ENCODE measurements around the gene RELN. TPM values are rescaled to one million over a fixed set of nuclear protein-coding genes. Genes with fewer than 3 reads are reported as not detected.

The RELN gene
- total RNA-seq, 4 donors from 2014 or later, result 2.2 to 8.6 (median 3.5) TPM

DNA sequence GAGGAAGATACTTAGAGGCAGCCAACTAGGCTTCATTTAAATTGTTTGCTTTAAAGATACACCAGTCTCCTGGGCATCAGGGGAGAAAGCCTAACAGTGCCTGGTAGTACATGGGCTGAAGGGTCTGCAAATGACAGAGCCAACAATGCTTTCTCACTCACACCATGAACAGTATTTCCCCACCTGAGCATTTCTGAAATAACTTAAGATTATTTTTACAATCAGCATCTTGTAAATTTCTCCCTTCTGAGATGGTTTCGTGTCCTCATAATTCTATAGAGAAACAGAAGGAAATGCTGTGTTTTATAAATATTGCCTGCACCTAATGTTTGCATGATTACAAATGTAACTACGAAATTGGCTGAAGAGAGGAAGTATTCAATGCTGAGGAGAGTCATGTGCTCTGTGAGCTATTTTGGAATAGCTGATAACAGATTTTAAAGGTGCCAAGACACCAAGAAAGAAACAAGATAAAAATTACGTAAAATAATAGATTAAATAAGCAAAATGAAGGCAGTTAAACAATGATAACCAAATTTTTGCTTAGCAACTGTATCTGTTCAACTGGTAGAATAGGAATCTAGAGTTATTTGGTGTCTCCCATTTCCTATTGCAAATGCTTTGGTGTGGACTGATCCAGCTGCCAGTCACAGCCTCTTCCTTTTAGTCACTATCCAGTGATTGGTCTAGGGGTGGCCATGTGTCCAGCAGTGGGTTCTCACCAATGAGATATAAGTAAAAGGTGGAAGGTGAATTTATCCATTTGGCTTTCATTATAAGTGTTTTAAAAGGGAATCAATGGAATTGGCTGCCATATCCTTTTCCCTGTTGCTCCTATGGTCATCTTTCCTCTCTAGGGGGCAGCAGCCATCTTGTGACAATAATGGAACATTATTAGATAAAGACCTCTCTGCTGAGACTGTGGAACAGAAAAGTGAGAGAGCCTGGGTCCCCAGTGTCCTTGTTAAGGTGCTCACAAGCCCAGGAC lies 375.5 kb downstream of the RELN start:
- Histone ChIP-seq H3K4me3 (no peak overlapping the region), H3K27me3 (peaks cover 4% of the 10 kb centered on the region), H3K27ac (no peak overlapping the region), H3K4me1 (no peaks in the 10 kb centered on the region), H3K36me3 (no peaks in the 10 kb centered on the region), H3K9me3 (no peaks in the 10 kb centered on the region)
- WGBS, 2 donors (ENCODE audit: low coverage in 1 of 2), result 26 to 31% methylated on average over 2 to 3 of the region's 3 CpGs
- ATAC-seq, result no peak
- no peak for TF ChIP-seq POLR2A (IDR thresholded peaks at IDR 0.05)
- TF ChIP-seq EP300 (IDR thresholded peaks at IDR 0.05), result no peak
- no peak for TF ChIP-seq POLR2AphosphoS5 (IDR thresholded peaks at IDR 0.05)
- TF ChIP-seq, protein P1, sequence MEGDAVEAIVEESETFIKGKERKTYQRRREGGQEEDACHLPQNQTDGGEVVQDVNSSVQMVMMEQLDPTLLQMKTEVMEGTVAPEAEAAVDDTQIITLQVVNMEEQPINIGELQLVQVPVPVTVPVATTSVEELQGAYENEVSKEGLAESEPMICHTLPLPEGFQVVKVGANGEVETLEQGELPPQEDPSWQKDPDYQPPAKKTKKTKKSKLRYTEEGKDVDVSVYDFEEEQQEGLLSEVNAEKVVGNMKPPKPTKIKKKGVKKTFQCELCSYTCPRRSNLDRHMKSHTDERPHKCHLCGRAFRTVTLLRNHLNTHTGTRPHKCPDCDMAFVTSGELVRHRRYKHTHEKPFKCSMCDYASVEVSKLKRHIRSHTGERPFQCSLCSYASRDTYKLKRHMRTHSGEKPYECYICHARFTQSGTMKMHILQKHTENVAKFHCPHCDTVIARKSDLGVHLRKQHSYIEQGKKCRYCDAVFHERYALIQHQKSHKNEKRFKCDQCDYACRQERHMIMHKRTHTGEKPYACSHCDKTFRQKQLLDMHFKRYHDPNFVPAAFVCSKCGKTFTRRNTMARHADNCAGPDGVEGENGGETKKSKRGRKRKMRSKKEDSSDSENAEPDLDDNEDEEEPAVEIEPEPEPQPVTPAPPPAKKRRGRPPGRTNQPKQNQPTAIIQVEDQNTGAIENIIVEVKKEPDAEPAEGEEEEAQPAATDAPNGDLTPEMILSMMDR (IDR thresholded peaks at IDR 0.05), result no peak

DNA sequence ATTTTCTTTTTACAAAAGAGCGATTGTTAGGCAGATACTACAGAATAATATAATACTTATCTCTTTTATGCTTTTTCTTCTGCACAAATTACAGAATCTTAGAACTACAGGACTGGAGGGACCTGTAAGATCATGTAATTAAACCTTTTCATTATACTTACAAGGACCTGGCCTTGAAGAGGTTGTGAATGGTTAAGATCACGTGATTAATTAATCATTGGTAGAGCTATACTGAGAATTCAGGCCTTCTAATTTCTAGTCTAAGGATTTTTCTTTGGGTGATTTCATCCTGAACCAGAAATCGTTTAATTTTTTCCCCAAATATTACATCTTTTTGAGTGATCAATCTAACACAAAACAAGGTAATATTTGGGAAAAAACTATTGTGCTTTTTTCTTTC lies 379.7 kb downstream of the RELN start:
- WGBS, 2 donors (ENCODE audit: low coverage in 1 of 2), result 66 to 80% methylated on average over 3 of the region's 3 CpGs
- ATAC-seq, result no peak
- no peaks in the 10 kb centered on the region for H3K27me3 ChIP-seq
- H3K36me3 ChIP-seq, result no peaks in the 10 kb centered on the region
- H3K4me1 ChIP-seq, result no peaks in the 10 kb centered on the region
- no peak overlapping the region for H3K27ac ChIP-seq
- H3K4me3 ChIP-seq, result no peak overlapping the region
- no peaks in the 10 kb centered on the region for H3K9me3 ChIP-seq
- TF ChIP-seq EP300 (IDR thresholded peaks at IDR 0.05), result no peak
- no peak for TF ChIP-seq POLR2A (IDR thresholded peaks at IDR 0.05)
- TF ChIP-seq POLR2AphosphoS5 (IDR thresholded peaks at IDR 0.05), result no peak
- TF ChIP-seq, protein P1 (IDR thresholded peaks at IDR 0.05), result no peak

DNA sequence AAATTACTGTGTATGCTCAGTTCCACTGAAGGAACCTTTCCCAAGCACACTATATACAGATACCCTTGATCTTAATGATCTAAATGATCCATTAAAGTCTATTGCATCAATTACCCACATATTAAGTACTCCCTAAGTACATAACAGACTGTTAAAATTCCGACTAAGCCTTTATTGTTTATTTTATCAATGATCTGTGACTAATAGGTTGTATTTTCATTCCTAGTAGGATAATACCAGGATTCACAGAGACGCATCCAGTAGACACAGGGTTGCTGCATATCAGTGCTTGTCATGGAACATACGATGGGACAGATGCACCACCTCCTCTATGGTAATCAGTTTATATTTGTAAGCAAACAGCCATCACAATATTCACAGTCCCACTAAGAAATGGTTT lies 383.8 kb downstream of the RELN start:
- 25 to 54% methylated on average over 3 of the region's 3 CpGs for WGBS, 2 donors (ENCODE audit: low coverage in 1 of 2)
- H3K27ac ChIP-seq, result no peak overlapping the region
- no peak overlapping the region for H3K4me3 ChIP-seq
- TF ChIP-seq EP300 (IDR thresholded peaks at IDR 0.05), result no peak
- no peak for TF ChIP-seq POLR2A (IDR thresholded peaks at IDR 0.05)
- no peak for TF ChIP-seq POLR2AphosphoS5 (IDR thresholded peaks at IDR 0.05)
- TF ChIP-seq, protein P1 (IDR thresholded peaks at IDR 0.05), result no peak
- H3K9me3 ChIP-seq, result no peaks in the 10 kb centered on the region
- H3K36me3 ChIP-seq, result no peaks in the 10 kb centered on the region
- H3K4me1 ChIP-seq, result no peaks in the 10 kb centered on the region
- no peak for ATAC-seq
- no peaks in the 10 kb centered on the region for H3K27me3 ChIP-seq

DNA sequence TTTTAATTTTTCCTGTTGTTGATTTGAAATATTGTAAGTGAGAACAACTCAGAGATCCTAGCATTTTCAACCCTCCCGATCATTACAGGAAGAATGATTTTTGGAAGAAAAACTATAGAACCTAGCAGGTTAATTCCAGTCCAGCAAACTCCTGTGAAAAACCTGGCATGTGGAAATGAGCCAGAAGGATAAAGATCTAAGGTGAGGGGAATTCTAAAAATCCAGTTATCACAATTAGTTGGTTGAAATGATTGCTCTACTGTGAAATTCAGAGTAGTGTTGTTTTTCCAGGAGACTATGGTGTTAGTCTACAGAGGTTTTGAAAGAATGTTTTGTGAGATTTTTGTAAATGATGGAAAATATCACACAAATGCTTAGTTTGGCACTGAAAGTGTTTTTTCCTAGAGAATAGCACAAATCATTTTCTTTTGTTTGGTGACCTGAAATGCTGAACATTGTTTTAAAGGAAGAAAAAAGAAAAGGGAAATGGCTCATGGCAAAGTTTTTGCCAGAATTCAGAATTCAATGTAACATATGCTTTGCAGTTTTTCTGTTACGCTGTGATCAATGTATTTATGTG lies 391.0 kb downstream of the RELN start:
- no peaks in the 10 kb centered on the region for H3K4me1 ChIP-seq
- H3K27me3 ChIP-seq, result peaks cover 12% of the 10 kb centered on the region
- no peak overlapping the region for H3K27ac ChIP-seq
- WGBS, 2 donors (ENCODE audit: low coverage in 1 of 2), result 74 to 75% methylated on average over 2 of the region's 2 CpGs
- ATAC-seq, result no peak
- H3K36me3 ChIP-seq, result no peaks in the 10 kb centered on the region
- H3K9me3 ChIP-seq, result no peaks in the 10 kb centered on the region
- no peak overlapping the region for H3K4me3 ChIP-seq
- TF ChIP-seq POLR2AphosphoS5 (IDR thresholded peaks at IDR 0.05), result no peak
- no peak for TF ChIP-seq EP300 (IDR thresholded peaks at IDR 0.05)
- TF ChIP-seq, protein P1 (IDR thresholded peaks at IDR 0.05), result no peak
- no peak for TF ChIP-seq POLR2A (IDR thresholded peaks at IDR 0.05)

Measured in gastroesophageal sphincter (tissue), 4 donors.